ENCODE measurements around the gene TMEM203.

DNA sequence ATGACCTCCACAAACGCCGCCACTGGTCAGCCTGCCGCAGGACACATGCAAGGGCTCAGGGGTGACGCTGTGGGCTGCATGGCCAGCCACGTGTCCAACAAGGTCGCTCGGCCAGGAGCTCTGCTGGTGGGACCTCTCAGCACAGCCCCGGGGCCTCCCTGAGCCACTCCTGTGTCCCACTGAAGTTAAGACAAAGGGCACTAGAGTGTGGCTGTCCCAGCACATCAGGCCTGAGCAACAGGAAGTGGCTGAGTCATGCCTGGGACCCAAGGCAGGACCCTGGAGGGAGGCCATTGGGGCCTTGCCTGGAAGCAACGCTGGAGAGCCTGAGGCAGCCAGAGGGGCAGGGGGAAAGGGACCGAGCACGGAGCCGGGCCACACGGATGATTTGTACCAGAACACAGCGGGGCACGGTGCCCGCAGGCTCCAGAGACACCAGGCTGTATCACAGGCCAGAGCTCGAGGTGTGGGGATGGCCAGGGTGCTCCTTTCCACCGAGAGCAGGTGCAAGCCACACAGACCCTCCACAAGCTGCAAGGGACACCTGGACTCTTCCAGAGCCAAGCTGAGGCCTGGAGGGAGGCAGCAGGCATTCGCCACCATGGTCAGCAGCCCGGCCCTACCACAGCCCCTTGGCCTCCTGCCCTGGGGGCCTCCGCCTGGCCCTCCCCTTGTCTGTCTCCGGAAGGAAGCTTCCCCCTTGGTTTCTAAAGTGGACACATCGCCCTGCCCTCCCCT, 27.1 kb downstream of the TMEM203 start:
- no peak for TF ChIP-seq POLR2A (IDR thresholded peaks at IDR 0.05; ENCODE audit: extremely low read depth, insufficient read length)
- TF ChIP-seq CTCF (IDR thresholded peaks at IDR 0.05; ENCODE audit: low read depth, low read length) = no peak
